Sciatic nerve (tissue), 2 donors: ENCODE measurements around the gene GPR85. TPM values are rescaled to one million over a fixed set of nuclear protein-coding genes. Genes with fewer than 3 reads are reported as not detected.
"Not testable (repeated sequence)": the region's sequence is repeated elsewhere in the genome, so short reads cannot be mapped to it uniquely, and the experiment has no call there.

ENCODE experiments used
- ATAC-seq: fragments of 200-7000 bp; cut with Tn5 transposase; one replicate; pipeline ENCODE4 v1.9.1; 2020; ENCODE audit warnings: mild to moderate bottlenecking, moderate library complexity
- DNase-seq: peaks from one replicate; pipeline ENCODE4 v3.0.0-alpha.2; 2020; ENCODE audit warnings: low spot score
- intact Hi-C: fragments of 100-400 bp; cut with DNase I; formaldehyde crosslinking; loops from one replicate; pipeline ENCODE4 v1.14.2; 2022
- total RNA-seq: library from RNA; stranded (reverse); fragmentation: NEBNext Ultra II Directional; extraction: Animal tissue kit (Norgen Biotek cat#: 25700); gene quantifications from one replicate; pipeline ENCODE4 v1.2.1, GENCODE V29; 2021
- donor health status: DM: no; HTN: no; CAD: no.
- donor health status: DM: no; HTN: no; CAD: no.

GPR85 gene, protein sequence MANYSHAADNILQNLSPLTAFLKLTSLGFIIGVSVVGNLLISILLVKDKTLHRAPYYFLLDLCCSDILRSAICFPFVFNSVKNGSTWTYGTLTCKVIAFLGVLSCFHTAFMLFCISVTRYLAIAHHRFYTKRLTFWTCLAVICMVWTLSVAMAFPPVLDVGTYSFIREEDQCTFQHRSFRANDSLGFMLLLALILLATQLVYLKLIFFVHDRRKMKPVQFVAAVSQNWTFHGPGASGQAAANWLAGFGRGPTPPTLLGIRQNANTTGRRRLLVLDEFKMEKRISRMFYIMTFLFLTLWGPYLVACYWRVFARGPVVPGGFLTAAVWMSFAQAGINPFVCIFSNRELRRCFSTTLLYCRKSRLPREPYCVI
- total RNA-seq: 1.6 TPM

DNA sequence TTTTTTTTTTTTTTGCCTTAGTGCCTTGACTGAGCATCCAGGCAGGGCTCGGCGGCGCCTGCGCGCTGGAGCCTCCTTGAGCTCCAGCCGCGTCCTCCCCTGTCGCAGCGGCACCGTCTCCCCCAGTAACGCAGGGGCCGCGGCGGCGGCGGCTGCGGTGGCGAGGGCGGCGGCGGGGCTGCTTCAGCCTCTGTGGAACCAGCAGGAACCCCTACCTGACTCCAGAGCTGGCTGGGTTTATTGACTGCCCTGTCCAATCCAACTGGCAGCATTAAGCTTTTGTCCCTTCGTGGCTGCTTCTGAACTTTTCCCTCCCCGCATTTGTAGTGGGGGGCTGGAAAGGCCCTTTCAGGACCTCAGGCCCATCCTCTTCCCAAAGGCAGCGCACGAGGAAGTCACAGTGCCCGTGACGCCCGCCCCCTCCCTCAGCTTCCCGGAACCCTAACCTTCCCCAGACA, at the start of gene GPR85:
TSS of gene GPR85 (minus strand) at position 397 of the 458 bp plus-strand sequence. CDS start 2,106 bp downstream, outside the sequence.
- intact Hi-C loops: no loop called here
- DNase-seq: peak; percentile 56
- ATAC-seq: peak; percentile 84

DNA sequence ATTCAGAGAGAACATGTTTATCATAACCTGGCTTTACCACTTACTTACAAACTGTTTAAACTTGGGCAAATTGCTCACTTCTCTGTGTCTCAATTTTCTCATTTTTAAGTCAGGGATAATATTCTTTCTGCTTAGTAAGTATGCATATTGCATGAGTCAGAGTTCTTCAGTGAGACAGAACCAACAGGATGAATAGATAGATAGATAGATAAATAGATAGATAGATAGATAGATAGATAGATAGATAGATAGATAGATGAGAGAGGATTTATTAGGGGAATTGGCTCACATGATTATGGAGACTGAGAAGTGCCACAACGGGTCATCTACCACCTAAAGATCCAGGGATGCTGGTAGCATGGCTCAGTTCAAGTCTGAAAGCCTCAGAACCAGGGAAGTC, 47.4 kb upstream of the GPR85 start:
- DNase-seq (no peak), ATAC-seq (no peak)
- intact Hi-C loops: no loop called here

DNA sequence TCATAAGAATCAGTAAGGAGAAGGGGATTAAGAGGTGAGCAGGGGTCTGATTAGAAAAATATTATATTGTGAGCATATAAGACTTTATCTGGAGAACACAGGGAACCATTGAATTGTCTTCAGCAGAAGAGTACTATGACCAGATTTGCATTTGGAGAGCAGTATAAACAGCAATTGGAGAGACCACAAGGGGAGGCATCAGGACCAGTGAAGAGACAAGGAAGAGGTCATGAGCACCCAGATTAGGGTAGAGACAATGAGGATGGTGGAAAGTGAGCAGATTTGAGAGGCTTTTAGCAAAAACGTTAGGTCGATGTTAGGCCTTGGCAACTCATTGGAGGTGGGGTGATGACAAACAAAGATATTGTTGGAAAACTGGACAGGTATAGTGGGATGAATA, 44.7 kb upstream of the GPR85 start:
- DNase-seq (no peak), ATAC-seq (no peak)
- intact Hi-C loops: no loop called here

DNA sequence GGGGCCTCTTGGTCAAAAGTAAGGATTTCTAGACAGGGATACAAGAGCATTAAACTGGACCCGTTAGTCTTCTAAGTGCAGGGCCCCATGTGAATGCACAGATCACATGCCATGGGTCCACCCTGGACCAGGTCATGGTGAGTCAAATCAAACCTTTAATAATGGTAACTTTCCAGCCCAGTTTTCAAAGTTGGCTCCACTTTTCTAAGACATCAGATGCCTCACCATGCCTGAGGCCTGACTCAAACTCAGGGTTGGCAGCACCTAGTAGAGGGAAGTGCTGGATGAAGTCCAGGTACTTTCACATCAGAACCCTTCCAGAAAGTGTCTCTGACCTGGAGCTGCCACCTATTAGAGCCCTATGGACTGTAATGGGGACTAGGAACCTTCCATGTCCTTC, 41.4 kb upstream of the GPR85 start:
- no peak for DNase-seq
- intact Hi-C loops: no loop called here
- ATAC-seq: no peak

DNA sequence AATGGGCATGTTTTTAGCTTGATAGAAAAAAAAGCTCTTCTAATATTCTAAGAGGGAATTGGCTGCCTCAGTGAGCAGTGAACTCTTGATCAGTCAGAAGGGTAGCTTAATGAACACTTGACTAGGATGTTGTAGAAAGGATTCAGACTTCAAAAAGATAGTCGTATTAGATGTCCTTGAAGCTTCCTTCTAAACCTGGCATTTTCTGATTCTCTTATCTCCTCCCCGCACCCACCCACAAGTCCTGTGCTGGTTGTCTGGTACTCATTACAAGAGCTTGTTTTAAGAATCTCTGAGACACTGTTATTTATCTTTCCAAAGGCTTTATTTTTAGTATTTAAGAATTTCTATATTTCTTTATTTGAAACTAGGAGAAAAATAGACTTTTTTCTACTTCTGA, 39.1 kb upstream of the GPR85 start:
- ATAC-seq: no peak
- DNase-seq: no peak
- intact Hi-C loops: no loop called here

DNA sequence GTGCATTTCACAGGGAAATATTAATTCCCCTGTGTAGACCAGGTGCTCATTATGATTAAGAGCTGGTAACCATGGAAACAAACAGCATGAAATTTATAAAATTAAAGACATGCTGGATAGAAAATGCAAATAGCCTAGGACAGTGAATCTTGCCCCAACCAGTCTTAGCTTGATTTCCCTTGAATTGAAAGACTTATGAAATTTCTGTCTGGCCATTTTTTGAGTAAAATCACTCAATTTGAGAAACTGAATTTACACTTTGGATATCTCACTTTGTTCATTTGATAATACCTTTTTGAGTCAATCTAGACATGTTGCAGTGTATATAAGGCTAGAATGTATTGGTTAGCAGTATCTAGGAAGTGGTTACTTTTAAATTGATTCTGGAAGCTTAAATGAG, 36.1 kb upstream of the GPR85 start:
- DNase-seq (no peak), ATAC-seq (no peak)
- intact Hi-C loops: no loop called here

DNA sequence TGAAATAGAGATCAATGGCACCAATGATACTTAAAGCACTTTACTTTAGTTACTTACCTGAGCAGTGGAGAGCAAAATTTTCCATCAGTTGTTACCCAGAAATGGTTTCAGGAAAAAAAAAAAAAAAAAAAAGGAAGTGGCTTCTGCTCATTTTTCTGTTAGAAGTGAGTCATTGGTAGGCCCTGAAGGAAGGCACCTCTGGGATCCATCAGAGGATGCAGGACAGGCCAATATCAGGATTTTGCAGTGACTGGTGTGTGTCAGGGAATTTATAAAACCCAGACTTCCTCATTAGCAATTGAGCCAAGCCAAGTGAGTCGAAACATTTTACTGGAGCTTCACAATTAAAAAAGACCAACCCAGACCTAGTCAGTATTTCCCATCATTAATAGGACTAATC, 34.0 kb upstream of the GPR85 start:
- ATAC-seq (no peak), DNase-seq (no peak)
- intact Hi-C loops: no loop called here

DNA sequence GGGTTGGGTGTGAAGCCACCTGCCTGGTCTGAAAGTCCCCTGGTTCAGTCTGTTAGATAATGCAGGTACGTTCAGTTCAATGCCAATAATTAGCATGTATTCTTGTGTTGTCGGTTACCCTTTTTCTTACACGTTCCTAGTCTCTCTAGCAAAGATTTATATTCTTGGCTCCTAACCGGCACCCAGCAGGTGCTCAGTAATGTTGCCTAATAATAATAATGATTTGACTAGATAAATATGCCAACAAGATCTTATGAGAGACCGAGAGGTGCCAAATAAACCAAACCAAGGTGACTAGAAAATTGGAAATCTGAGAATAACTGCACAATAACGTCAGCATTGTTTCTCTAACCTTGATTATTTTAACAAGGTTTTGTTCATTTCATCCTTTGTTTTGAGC, 32.8 kb upstream of the GPR85 start:
- intact Hi-C loops: no loop called here
- no peak for ATAC-seq
- no peak for DNase-seq

DNA sequence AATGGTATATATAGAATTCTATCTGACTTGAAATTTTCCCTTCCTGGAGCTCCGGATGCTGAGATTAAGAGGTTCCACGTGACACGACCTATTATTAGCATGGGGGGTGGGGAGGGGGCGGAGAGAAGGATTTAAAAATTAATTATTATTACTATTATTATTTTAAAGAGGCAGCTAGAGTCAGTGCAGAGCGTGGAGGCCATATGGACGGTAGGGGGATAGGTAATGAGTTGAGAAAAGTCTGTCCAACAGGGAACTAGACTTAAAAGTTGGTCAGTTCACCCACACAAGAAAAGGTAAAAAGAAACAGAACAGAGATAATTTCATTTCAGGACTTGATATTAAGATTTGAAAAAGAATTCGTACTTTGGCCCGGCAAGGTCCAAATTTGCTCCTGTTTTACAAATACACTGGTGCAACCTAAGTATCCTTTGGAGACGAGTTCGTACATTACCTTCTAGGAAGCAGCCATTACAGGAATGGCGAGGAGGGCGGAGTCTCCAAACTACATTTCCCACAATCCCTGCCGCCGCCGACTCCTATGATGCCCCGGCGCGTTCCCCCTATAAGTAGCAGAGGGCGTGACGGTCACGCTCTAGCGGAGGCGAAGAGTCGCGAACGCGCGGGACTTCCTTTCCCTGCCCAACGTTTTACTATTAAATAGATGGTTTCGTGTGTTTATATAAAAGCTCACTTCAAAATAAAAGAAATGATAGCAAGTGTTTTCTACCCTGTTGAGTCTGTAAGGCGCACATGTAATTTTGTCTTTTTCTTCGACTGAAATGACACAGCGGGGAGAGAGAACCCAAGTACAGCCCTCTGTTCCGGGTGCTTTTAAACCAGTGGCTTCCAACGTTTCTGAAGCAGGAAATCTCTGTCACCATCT, 31.7 kb upstream of the GPR85 start, which contains the start of gene SMIM30:
TSS of gene SMIM30 (minus strand) at position 481 of the 886 bp plus-strand sequence. CDS start 976 bp downstream, outside the sequence.
- ATAC-seq (peak; percentile 100), DNase-seq (peak; percentile 95)
- intact Hi-C loops: no loop called here

DNA sequence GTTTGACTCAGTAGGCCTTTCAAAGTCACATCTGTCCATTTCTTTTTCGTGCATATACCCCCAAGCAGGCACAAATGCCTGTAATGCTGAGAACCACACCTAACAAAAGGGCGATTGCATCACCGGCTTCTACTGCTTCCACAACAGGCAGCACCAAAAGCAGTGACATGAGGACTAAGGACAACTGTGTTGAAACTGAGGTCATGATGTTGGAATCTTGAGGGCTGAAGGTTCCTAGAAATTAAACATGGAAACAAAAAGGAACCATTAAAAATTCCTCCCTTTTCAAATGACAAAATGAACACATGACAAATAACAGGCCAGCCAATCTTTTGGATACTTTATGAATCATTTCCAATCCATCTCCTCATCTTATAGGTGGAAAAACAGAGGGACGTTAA, 30.7 kb upstream of the GPR85 start:
- ATAC-seq, DNase-seq, intact Hi-C loops: not testable (repeated sequence)

DNA sequence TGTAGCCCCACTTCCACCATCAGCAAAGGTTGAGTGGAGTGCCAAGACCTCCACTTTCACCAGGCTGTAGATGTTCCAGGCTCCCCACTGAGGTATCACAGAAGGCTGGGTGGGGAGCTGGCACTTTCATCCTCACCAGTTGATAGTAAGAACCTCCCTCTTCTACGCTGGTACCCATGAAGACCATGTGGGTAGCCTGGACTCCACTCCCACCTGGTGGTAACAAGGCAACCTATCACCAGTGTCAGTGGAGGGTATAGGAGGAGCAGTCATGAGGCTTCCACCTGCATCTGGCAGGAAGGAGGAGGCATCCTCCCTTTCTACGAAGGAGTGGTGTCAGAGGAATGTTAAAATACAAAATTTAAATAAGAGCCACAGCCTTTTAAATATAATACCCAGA, 27.3 kb upstream of the GPR85 start:
- DNase-seq (no peak), ATAC-seq (no peak)
- intact Hi-C loops: no loop called here

DNA sequence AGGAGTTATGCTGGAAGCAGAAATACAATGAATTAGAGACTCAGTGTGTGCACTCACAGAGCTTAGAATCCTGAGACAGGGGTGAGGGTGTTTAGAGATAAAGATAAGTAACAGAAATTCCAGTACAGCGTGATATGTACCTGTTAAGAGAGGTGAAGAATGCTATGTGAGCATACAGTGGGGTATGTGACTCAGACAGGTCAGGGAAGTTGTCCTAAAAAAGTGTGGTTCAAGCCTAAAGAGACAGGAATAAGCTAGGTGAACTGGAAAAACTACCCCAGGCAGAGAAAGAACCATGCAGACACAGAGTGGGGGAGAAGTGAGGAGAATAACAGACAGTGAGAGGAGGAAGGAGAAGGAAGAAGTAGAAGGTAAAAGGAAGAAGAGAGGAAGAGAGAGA, 23.1 kb upstream of the GPR85 start:
- intact Hi-C loops: no loop called here
- ATAC-seq (no peak), DNase-seq (no peak)

DNA sequence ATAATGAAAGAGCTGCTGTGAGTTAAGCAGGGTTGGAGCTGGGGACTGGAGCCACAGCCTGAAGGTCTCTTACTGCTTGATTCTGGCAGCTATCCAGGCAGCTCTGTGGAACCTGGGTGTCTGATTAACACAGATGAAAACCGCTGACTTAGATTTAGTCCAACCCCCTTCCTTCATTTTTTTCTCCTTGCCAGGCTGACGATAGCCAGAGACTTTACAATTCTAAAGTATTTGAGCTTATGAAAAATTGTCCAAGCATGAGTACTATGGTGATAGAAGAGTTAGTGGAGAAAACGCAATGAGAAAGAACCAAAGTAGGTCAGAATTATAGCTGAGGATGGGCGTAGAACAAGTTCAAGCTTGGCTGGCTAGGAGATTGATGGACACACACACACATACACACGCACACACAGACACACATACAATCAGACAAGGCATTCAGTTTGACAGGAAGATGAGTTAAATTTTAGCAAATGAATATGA, 13.5 kb upstream of the GPR85 start:
- no peak for DNase-seq
- no peak for ATAC-seq
- intact Hi-C loops: no loop called here

DNA sequence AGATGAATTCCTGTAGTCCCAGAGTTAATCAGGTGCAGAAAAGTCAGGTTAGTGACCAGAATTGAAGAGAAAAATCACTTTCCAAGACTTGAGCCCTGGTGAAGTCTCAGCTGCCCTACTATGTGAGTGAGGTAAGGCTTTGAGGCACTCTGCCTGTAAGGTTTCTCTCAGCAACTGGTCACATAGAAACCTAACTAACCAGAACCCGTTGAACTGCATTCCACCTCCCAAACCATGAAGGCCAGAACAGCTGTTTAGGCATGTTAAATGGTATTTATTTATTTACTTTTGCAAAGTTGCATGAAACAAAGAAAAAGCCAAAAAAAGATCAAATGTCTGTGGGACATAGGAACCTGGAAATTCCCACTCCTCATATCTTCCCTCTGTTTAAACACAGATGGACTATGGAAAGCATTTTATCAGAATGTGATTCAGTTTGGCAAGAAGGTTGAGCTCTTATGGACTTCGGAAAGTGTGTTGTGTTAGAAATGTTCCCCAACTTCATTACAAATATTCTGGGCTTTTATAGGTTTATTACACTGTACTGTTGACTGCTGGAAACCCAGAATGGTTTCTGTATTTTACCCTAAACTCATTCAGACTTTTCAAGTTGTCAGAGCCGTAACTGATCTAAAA, 12.8 kb upstream of the GPR85 start:
- intact Hi-C loops: no loop called here
- DNase-seq (no peak), ATAC-seq (no peak)

DNA sequence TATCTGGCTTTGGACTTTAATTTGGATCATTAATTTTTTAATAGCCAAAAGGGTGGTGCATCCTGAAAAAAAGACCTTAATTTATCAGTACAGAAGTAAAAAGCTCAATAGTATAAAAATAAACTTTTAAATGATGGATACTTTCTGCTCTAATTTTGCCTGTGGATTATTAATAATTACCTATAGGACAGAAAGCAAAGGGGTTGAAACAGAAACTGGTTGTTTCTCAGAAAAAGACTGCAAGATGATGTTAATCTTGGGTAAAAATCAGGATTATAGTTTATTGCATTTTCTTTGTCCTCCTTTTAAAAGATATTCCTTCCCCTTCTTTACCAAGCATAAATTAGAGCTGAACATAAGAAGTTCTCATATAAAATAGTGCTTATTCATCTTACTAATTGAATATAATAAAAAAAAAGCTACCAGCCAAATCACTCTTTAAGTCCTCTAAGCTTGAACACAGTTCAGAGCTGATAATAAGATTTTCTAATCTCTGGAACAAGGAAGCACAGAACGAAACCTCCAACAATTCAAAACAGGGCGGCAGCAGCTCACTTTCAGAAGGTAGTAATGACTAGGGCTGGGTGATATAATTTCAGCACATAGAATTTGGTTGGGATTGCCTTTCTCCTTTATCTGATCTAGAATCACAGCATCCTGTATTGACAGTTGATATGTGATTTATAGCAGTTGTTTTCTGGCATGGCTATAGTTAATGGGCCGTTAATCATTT, 8.1 kb upstream of the GPR85 start:
- no peak for DNase-seq
- no peak for ATAC-seq
- intact Hi-C loops: no loop called here

DNA sequence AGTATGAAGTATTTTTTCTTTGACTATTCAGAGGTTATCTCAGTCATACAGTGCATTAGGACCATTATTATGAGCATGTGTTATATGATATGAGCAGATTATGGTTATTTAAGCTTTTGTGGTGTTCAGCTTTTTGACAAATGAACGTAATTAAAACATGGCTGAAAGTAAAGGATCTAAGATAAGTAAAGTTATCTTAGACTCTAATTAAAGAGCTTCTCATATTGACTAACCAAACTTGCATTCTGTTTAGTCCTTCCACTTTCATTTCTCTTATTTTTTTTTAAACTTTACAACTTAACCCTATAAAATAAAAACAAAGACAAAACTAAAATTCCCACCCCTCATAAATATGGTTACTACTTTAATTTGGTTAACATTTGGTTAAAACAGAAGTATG, 6.9 kb upstream of the GPR85 start:
- ATAC-seq (no peak), DNase-seq (no peak)
- intact Hi-C loops: no loop called here

DNA sequence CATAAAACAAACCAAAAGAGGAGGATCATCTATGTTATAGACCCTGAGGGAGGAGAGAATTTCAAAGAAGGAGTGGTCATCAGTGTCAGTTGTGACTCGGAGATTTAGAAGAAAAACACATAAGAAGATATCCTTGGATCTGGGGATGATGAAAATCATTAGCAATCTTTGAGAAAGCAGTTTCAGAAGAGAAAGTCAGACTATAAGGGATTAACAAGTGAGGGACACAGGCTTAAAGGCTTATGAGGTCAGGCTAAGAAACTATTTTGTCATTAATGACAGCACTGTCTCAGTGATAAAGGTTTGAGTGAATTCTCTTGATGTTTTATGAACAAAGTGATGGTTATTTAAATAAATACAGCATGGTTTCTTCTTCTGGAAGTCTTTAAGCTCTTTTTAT, 6.1 kb upstream of the GPR85 start:
- no peak for ATAC-seq
- intact Hi-C loops: no loop called here

DNA sequence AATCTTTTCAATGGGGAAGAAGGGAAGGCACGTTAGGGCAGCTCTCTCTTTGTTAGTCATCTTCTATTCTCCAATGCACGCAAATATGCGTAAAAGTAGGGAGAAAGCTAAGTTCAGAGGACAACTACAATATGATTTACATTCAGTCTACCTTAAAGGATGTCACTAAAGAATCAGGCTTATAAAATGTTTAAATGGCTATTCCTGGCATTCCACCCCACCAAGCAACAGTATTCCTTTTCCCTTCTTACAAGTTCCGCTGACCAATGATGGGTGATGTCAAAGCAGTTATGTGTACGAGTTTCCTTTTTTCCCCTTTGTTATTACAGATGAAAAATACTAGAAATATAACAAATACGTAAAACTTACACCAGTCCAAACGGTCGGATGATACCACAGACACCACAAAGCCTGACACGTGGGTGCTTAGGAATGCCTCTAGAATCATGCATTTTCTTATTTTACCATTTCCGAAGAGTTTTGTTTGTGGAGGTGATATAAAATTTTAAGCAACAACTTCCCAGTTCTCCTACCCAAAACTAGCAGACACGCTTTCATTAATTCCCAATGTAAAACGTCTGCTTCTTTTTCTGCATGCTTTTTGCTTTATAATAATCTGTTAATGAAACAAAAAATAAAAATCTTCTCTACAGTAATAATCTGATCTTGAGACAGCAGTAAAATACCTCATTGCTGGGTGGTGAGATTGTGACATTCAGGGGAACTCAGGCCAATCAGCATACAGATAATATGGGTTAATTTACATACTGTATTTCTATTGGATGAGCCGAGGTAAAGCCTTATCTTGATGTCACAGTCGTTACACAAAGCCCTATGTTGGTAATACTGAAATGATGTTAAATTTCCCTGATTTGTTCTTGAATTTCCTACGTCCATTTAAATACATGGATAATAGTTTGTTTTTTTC, 708 bp upstream of the GPR85 start:
- peak; percentile 70 for ATAC-seq

More for the DNA sequence above, 6.1 kb upstream of the GPR85 start:
- no peak for DNase-seq

More for the DNA sequence above, 708 bp upstream of the GPR85 start:
- intact Hi-C loops: no loop called here
- no peak for DNase-seq
